HG03460 (cell line): ENCODE data around the gene AGTPBP1.
"Not testable (repeated sequence)": the region's sequence is repeated elsewhere in the genome, so short reads cannot be mapped to it uniquely, and the experiment has no call there.

Experiments
- ATAC-seq: cut with Tn5 transposase; IDR thresholded peaks from one replicate; pipeline ENCODE4 v1.9.1; 2021; ENCODE audit not compliant: unreplicated experiment

The AGTPBP1 gene

GRCh38 chr9:85741875-85742596 is at the start of gene AGTPBP1:
Gene AGTPBP1 (minus strand): TSS chr9:85741954. CDS start chr9:85712533, 29,421 bp downstream.
- ATAC-seq = peak; percentile 78

GRCh38 chr9:85786116-85786515 is 44.4 kb upstream of the AGTPBP1 start:
- not testable (repeated sequence) for ATAC-seq

GRCh38 chr9:85773844-85774243 is 32.1 kb upstream of the AGTPBP1 start:
- ATAC-seq = not testable (repeated sequence)

GRCh38 chr9:85761802-85762201 is 20.0 kb upstream of the AGTPBP1 start:
- not testable (repeated sequence) for ATAC-seq

GRCh38 chr9:85757716-85758115 is 16.0 kb upstream of the AGTPBP1 start:
- ATAC-seq = not testable (repeated sequence)

GRCh38 chr9:85756216-85756615 is 14.5 kb upstream of the AGTPBP1 start:
- not testable (repeated sequence) for ATAC-seq

GRCh38 chr9:85746309-85746708 is 4.6 kb upstream of the AGTPBP1 start:
- ATAC-seq = no peak

- no peak for ATAC-seq
Observed at GRCh38 chr9:85745203-85745602, 3.4 kb upstream of the AGTPBP1 start.

- no peak for ATAC-seq
Observed at GRCh38 chr9:85744480-85744879, 2.7 kb upstream of the AGTPBP1 start.

GRCh38 chr9:85743275-85744128 is 1.7 kb upstream of the AGTPBP1 start:
- ATAC-seq = no peak

- no peak for ATAC-seq
Observed at GRCh38 chr9:85742597-85742936, 813 bp upstream of the AGTPBP1 start.

GRCh38 chr9:85741095-85741874 is 469 bp downstream of the AGTPBP1 start:
- peak; percentile 44 for ATAC-seq

GRCh38 chr9:85740787-85741094 is 1.0 kb downstream of the AGTPBP1 start:
- ATAC-seq = no peak

GRCh38 chr9:85738509-85738908 is 3.2 kb downstream of the AGTPBP1 start:
- no peak for ATAC-seq

- ATAC-seq = no peak
Observed at GRCh38 chr9:85737671-85738070, 4.1 kb downstream of the AGTPBP1 start.

GRCh38 chr9:85730916-85731630 is 10.7 kb downstream of the AGTPBP1 start:
- ATAC-seq = no peak

- no peak for ATAC-seq
Observed at GRCh38 chr9:85729882-85730281, 11.9 kb downstream of the AGTPBP1 start.

GRCh38 chr9:85727500-85727899 is 14.3 kb downstream of the AGTPBP1 start:
- no peak for ATAC-seq

GRCh38 chr9:85726737-85727136 is 15.0 kb downstream of the AGTPBP1 start:
- ATAC-seq = no peak

GRCh38 chr9:85723215-85723614 is 18.5 kb downstream of the AGTPBP1 start:
- no peak for ATAC-seq

GRCh38 chr9:85719411-85719810 is 22.3 kb downstream of the AGTPBP1 start:
- not testable (repeated sequence) for ATAC-seq
